SK-N-SH treated with all-trans-retinoic acid at 6 μM for 48 hours (cell line): Measurements from ENCODE around the gene ACSBG1.

ENCODE experiments used
- ATAC-seq: fragments of 200-7000 bp; cut with Tn5 transposase; 3 replicates; pipeline ENCODE4 v1.9.1; 2020; ENCODE audit warnings: mild to moderate bottlenecking, moderate library complexity
- ARNTL ChIP-seq: fragments of 450-650 bp; formaldehyde crosslinking; IDR thresholded peaks from 2 replicates; pipeline ENCODE4 v1.5.0; 2020; ENCODE audit warnings: low read depth, mild to moderate bottlenecking, moderate library complexity, borderline replicate concordance
- BACH2 ChIP-seq: fragments of 250-450 bp; sonication (Bioruptor Pico); IDR thresholded peaks from 2 replicates; pipeline ENCODE4 v1.9.0; 2021; ENCODE audit warnings: mild to moderate bottlenecking, borderline replicate concordance
- CREB5 ChIP-seq: fragments of 250-450 bp; sonication (Bioruptor Pico); IDR thresholded peaks from 2 replicates; pipeline ENCODE4 v1.5.1; 2020; ENCODE audit warnings: low read depth, mild to moderate bottlenecking, moderate library complexity
- CSDC2 ChIP-seq: fragments of 250-450 bp; sonication (Bioruptor Pico); IDR thresholded peaks from 2 replicates; pipeline ENCODE4 v1.5.0; 2020; ENCODE audit warnings: mild to moderate bottlenecking, moderate library complexity
- CSRNP3 ChIP-seq: fragments of 250-450 bp; sonication (Bioruptor Pico); IDR thresholded peaks from 2 replicates; pipeline ENCODE4 v1.5.1; 2021; ENCODE audit warnings: mild to moderate bottlenecking, moderate library complexity
- ESRRG ChIP-seq: fragments of 250-450 bp; sonication (Bioruptor Pico); IDR thresholded peaks from 2 replicates; pipeline ENCODE4 v1.6.1; 2021; ENCODE audit warnings: mild to moderate bottlenecking
- GLIS3 ChIP-seq: fragments of 250-450 bp; sonication (Bioruptor Pico); IDR thresholded peaks from 2 replicates; pipeline ENCODE4 v1.5.0; 2020; ENCODE audit warnings: mild to moderate bottlenecking, moderate library complexity
- ISL1 ChIP-seq: fragments of 250-450 bp; sonication (Bioruptor Pico); IDR thresholded peaks from 2 replicates; pipeline ENCODE4 v2.1.2; 2022; ENCODE audit warnings: mild to moderate bottlenecking, moderate library complexity
- PATZ1 ChIP-seq: fragments of 250-450 bp; sonication (Bioruptor Pico); IDR thresholded peaks from 2 replicates; pipeline ENCODE4 v1.8.0; 2020; ENCODE audit warnings: mild to moderate bottlenecking, moderate library complexity, borderline replicate concordance
- POU6F1 ChIP-seq: fragments of 250-450 bp; sonication (Bioruptor Pico); IDR thresholded peaks from 2 replicates; pipeline ENCODE4 v1.8.0; 2021; ENCODE audit warnings: low read depth, mild to moderate bottlenecking, moderate library complexity, borderline replicate concordance
- PPARA ChIP-seq: fragments of 250-450 bp; sonication (Bioruptor Pico); IDR thresholded peaks from 2 replicates; pipeline ENCODE4 v1.5.0; 2020; ENCODE audit warnings: mild to moderate bottlenecking, borderline replicate concordance
- RARB ChIP-seq: fragments of 250-450 bp; sonication (Bioruptor Pico); IDR thresholded peaks from 2 replicates; pipeline ENCODE4 v1.8.0; 2021; ENCODE audit warnings: mild to moderate bottlenecking, moderate library complexity
- SNAI2 ChIP-seq: fragments of 250-450 bp; sonication (Bioruptor Pico); IDR thresholded peaks from 2 replicates; pipeline ENCODE4 v1.5.0; 2020; ENCODE audit warnings: mild to moderate bottlenecking, moderate library complexity
- TCF4 ChIP-seq: fragments of 250-450 bp; sonication (Bioruptor Pico); IDR thresholded peaks from 2 replicates; pipeline ENCODE4 v1.8.0; 2021; ENCODE audit warnings: mild to moderate bottlenecking, moderate library complexity, borderline replicate concordance
- TOX ChIP-seq: fragments of 250-450 bp; sonication (Bioruptor Pico); IDR thresholded peaks from 2 replicates; pipeline ENCODE4 v1.8.0; 2021; ENCODE audit warnings: mild to moderate bottlenecking, moderate library complexity, borderline replicate concordance
- TSHZ2 ChIP-seq: fragments of 250-450 bp; sonication (Bioruptor Pico); IDR thresholded peaks from 2 replicates; pipeline ENCODE4 v1.5.0; 2020; ENCODE audit warnings: mild to moderate bottlenecking, moderate library complexity
- ZC3H10 ChIP-seq: fragments of 250-450 bp; sonication (Bioruptor Pico); IDR thresholded peaks from 2 replicates; pipeline ENCODE4 v1.5.1; 2021; ENCODE audit warnings: mild to moderate bottlenecking, moderate library complexity
- ZFP3 ChIP-seq: fragments of 250-450 bp; sonication (Bioruptor Pico); IDR thresholded peaks from 2 replicates; pipeline ENCODE4 v1.5.0; 2020; ENCODE audit warnings: mild to moderate bottlenecking, moderate library complexity
- ZFP30 ChIP-seq: fragments of 450-650 bp; formaldehyde crosslinking; IDR thresholded peaks from 2 replicates; pipeline ENCODE4 v1.5.0; 2022; ENCODE audit warnings: mild to moderate bottlenecking, moderate library complexity
- ZNF565 ChIP-seq: fragments of 450-650 bp; formaldehyde crosslinking; conservative IDR thresholded peaks from 2 replicates; pipeline ENCODE4 v1.5.0; 2020; ENCODE audit warnings: low read depth, mild to moderate bottlenecking, moderate library complexity
- ZNF70 ChIP-seq: fragments of 450-650 bp; formaldehyde crosslinking; IDR thresholded peaks from 2 replicates; pipeline ENCODE4 v1.5.0; 2020; ENCODE audit warnings: mild to moderate bottlenecking, moderate library complexity
- ZNF8 ChIP-seq: fragments of 450-650 bp; formaldehyde crosslinking; IDR thresholded peaks from 2 replicates; pipeline ENCODE4 v1.5.0; 2020; ENCODE audit warnings: mild to moderate bottlenecking, moderate library complexity

The ACSBG1 gene

GRCh38 chr15:78195735-78196201 is 38.6 kb downstream of the ACSBG1 start (continued):
- TF ChIP-seq CSDC2 (CRISPR knock-in tag), result no peak

- TF ChIP-seq TOX (no peak), GLIS3 (CRISPR knock-in tag) (no peak), SNAI2 (CRISPR knock-in tag) (no peak), RARB (no peak), TCF4 (CRISPR knock-in tag) (no peak), CSDC2 (CRISPR knock-in tag) (no peak), PPARA (CRISPR knock-in tag) (no peak), POU6F1 (CRISPR knock-in tag) (no peak), ZFP30 (no peak), PATZ1 (CRISPR knock-in tag) (no peak), ESRRG (no peak)
- TF ChIP-seq, all 23 proteins: peak for 0
- no peak for ATAC-seq
Measured at GRCh38 chr15:78194568-78194925, 39.8 kb downstream of the ACSBG1 start.

- no peak for TF ChIP-seq ISL1 (CRISPR knock-in tag)
- no peak for TF ChIP-seq ZNF565 (CRISPR knock-in tag)
- TF ChIP-seq TCF4 (CRISPR knock-in tag), result no peak
- TF ChIP-seq TOX, result no peak
- TF ChIP-seq CREB5, result no peak
- no peak for TF ChIP-seq TSHZ2 (CRISPR knock-in tag)
- TF ChIP-seq BACH2, result no peak
- no peak for TF ChIP-seq SNAI2 (CRISPR knock-in tag)
- TF ChIP-seq GLIS3 (CRISPR knock-in tag), result no peak
- no peak for TF ChIP-seq ESRRG
- no peak for TF ChIP-seq ZNF70 (CRISPR knock-in tag)
- no peak for TF ChIP-seq PPARA (CRISPR knock-in tag)
- TF ChIP-seq CSRNP3, result no peak
- TF ChIP-seq ARNTL, result no peak
- TF ChIP-seq ZNF8 (CRISPR knock-in tag), result no peak
- no peak for TF ChIP-seq PATZ1 (CRISPR knock-in tag)
- no peak for TF ChIP-seq ZC3H10 (CRISPR knock-in tag)
- TF ChIP-seq ZFP3 (CRISPR knock-in tag), result no peak
- ATAC-seq, result no peak
Measured at GRCh38 chr15:78193731-78194567, 40.4 kb downstream of the ACSBG1 start.
